ENCODE results near the gene GTF2F2.

DNA sequence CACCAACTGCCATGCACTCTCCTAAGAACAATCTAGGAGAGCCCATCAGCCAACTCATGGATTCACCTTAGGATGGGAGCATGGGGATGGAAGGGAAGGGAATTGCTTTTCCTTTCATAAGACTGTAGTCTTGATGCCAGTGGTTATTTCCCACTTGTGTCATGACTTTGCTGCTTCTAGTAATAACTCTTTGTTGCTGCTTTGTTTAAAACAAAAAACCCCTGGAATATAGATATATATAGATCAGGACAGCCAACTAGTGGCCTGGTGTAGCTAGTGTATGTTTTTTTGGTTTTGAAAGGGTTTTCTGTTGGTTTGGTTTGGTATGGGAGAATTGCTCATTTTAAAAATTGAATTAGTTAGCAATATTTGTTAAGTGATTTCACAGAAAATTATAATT lies 119.8 kb downstream of the GTF2F2 start:
- no peak for TF ChIP-seq EZH2phosphoT487 (IDR thresholded peaks at IDR 0.05; ENCODE audit: low read depth)
- TF ChIP-seq, protein P1, sequence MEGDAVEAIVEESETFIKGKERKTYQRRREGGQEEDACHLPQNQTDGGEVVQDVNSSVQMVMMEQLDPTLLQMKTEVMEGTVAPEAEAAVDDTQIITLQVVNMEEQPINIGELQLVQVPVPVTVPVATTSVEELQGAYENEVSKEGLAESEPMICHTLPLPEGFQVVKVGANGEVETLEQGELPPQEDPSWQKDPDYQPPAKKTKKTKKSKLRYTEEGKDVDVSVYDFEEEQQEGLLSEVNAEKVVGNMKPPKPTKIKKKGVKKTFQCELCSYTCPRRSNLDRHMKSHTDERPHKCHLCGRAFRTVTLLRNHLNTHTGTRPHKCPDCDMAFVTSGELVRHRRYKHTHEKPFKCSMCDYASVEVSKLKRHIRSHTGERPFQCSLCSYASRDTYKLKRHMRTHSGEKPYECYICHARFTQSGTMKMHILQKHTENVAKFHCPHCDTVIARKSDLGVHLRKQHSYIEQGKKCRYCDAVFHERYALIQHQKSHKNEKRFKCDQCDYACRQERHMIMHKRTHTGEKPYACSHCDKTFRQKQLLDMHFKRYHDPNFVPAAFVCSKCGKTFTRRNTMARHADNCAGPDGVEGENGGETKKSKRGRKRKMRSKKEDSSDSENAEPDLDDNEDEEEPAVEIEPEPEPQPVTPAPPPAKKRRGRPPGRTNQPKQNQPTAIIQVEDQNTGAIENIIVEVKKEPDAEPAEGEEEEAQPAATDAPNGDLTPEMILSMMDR (IDR thresholded peaks at IDR 0.05; ENCODE audit: low read depth, low read length): no peak
